Neural cell (in vitro differentiated cells): ENCODE measurements around the gene POLRMT.

Source experiments
- CTCF ChIP-seq: fragments of 450-650 bp; IDR thresholded peaks from 2 replicates; pipeline ENCODE4 v1.5.1; 2014; ENCODE audit warnings: antibody characterized with exemption, mild to moderate bottlenecking, moderate library complexity; ENCODE audit not compliant: poor library complexity, severe bottlenecking
- EP300 ChIP-seq: fragments of 450-650 bp; conservative IDR thresholded peaks from 2 replicates; pipeline ENCODE4 v1.6.1; 2014; ENCODE audit warnings: antibody characterized with exemption, mild to moderate bottlenecking, moderate library complexity; ENCODE audit not compliant: poor library complexity, severe bottlenecking
- EZH2 ChIP-seq: fragments of 200-600, 300-800 bp; shearing (Covaris generic), sonication (generic); IDR thresholded peaks from 2 replicates; pipeline ENCODE4 v1.6.1; 2014; ENCODE audit warnings: antibody characterized with exemption, low read length, borderline replicate concordance, mild to moderate bottlenecking; ENCODE audit not compliant: insufficient read depth, poor library complexity, severe bottlenecking
- MXI1 ChIP-seq: fragments of 450-650 bp; conservative IDR thresholded peaks from 2 replicates; pipeline ENCODE4 v1.6.1; 2014; ENCODE audit warnings: antibody characterized with exemption, mild to moderate bottlenecking; ENCODE audit not compliant: poor library complexity, severe bottlenecking
- POLR2AphosphoS5 ChIP-seq: IDR thresholded peaks from 2 replicates; pipeline ENCODE4 v1.6.1; 2012
- RAD21 ChIP-seq: fragments of 450-650 bp; conservative IDR thresholded peaks from 2 replicates; pipeline ENCODE4 v1.6.1; 2014; ENCODE audit warnings: antibody characterized with exemption, mild to moderate bottlenecking, moderate library complexity
- REST ChIP-seq: IDR thresholded peaks from 2 replicates; pipeline ENCODE4 v1.6.1; 2012; ENCODE audit warnings: borderline replicate concordance
- SMC3 ChIP-seq: fragments of 450-650 bp; conservative IDR thresholded peaks from 2 replicates; pipeline ENCODE4 v1.6.1; 2014; ENCODE audit warnings: antibody characterized with exemption, mild to moderate bottlenecking, moderate library complexity; ENCODE audit not compliant: poor library complexity
- TAF1 ChIP-seq: IDR thresholded peaks from 2 replicates; pipeline ENCODE4 v1.6.1; 2012; ENCODE audit warnings: low read depth

- TF ChIP-seq TAF1 (no peak), CTCF (no peak), POLR2AphosphoS5 (no peak), EZH2 (no peak), RAD21 (no peak), MXI1 (no peak), REST (no peak), EP300 (no peak), SMC3 (no peak)
These were observed 28.3 kb upstream of the POLRMT start for GRCh38 chr19:661427-662196.
